NCI-H345 (cell line): ENCODE data around the gene POLA1.
"Not testable (repeated sequence)": the region's sequence is repeated elsewhere in the genome, so short reads cannot be mapped to it uniquely, and the experiment has no call there.

ENCODE experiments used
- DNase-seq: peaks from one replicate; lab custom pipeline; 2025; lab: John Stamatoyannopoulos, UW

Gene POLA1, protein sequence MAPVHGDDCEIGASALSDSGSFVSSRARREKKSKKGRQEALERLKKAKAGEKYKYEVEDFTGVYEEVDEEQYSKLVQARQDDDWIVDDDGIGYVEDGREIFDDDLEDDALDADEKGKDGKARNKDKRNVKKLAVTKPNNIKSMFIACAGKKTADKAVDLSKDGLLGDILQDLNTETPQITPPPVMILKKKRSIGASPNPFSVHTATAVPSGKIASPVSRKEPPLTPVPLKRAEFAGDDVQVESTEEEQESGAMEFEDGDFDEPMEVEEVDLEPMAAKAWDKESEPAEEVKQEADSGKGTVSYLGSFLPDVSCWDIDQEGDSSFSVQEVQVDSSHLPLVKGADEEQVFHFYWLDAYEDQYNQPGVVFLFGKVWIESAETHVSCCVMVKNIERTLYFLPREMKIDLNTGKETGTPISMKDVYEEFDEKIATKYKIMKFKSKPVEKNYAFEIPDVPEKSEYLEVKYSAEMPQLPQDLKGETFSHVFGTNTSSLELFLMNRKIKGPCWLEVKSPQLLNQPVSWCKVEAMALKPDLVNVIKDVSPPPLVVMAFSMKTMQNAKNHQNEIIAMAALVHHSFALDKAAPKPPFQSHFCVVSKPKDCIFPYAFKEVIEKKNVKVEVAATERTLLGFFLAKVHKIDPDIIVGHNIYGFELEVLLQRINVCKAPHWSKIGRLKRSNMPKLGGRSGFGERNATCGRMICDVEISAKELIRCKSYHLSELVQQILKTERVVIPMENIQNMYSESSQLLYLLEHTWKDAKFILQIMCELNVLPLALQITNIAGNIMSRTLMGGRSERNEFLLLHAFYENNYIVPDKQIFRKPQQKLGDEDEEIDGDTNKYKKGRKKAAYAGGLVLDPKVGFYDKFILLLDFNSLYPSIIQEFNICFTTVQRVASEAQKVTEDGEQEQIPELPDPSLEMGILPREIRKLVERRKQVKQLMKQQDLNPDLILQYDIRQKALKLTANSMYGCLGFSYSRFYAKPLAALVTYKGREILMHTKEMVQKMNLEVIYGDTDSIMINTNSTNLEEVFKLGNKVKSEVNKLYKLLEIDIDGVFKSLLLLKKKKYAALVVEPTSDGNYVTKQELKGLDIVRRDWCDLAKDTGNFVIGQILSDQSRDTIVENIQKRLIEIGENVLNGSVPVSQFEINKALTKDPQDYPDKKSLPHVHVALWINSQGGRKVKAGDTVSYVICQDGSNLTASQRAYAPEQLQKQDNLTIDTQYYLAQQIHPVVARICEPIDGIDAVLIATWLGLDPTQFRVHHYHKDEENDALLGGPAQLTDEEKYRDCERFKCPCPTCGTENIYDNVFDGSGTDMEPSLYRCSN (N-terminal part only)

DNA sequence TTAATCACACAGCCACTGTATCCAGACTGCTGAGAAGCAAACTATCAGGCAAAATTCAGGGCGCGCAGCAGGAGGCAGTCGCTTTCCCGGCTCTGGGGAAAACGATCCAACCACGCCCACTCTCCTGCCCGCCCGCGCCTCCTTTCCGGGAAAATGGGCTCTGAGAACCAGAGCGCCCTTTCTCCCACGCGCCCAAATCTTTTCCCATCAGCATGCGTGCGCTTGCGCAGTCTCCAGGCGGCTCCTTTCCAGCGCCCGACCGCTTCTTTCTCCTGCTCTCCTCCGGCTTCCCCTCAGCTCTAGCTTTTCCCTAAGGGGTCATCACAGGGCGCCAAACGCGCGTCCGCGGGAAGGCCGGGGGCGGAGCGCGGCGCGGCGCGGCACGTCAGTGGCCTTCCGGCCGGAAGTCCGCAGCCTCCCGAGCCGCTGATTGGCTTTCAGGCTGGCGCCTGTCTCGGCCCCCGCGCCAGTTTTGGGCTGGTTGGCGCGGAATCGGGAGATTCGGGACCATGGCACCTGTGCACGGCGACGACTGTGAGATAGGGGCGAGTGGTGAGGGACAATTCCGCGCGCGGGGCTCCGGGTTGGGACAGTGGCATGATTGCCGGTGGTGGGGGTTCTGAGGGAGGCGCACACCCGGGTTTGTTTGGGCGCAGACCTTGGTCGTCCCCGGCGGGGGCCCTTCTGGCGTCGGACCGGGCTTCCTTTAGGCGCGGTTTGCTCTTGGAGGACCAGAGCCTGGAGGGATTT is at the start of gene POLA1:
TSS of gene POLA1 (plus strand) at position 466 of the 750 bp plus-strand sequence. CDS start at position 510, 44 bp downstream.
- peak; percentile 97 for DNase-seq

DNA sequence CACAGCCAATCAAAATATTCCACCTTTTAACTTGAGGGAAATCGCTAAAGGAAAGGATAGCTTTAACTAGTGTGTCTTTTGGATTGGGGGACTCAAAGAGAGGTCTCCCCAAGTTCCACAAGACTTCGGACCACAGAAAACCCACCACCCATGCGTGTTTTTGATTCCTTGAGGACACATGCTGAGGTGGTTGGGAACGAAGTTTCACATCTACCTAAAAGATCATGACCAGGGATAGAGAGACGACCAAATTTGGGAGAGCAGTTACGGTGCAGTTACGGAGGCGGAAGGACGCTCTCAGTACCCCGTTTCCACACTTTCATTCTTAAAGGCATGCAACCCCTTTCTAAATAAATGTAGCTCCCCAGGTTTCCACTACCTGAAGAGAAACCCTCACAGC is 47.7 kb upstream of the POLA1 start:
- DNase-seq = no peak

DNA sequence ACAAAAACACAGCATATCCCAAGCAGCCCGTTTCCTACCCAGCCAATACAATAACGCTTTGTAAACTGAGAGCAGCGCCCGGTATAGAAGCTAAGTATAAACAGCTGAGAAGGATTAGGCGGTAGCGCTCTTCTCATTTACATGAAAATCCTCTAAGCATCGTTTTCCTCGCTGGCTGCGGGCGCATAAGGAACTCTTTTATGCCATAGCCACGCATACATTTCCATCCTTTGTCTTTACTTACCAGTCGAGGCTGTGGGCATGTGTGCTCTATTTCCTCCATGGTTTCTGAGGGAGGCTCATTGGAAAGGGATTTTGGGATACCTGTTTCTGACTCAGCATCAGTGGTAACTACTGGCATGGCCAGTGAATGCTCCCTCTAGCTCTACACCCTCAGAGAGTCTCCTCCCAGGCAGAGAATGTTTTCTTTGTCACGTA is 47.0 kb upstream of the POLA1 start:
- DNase-seq = peak; percentile 45

DNA sequence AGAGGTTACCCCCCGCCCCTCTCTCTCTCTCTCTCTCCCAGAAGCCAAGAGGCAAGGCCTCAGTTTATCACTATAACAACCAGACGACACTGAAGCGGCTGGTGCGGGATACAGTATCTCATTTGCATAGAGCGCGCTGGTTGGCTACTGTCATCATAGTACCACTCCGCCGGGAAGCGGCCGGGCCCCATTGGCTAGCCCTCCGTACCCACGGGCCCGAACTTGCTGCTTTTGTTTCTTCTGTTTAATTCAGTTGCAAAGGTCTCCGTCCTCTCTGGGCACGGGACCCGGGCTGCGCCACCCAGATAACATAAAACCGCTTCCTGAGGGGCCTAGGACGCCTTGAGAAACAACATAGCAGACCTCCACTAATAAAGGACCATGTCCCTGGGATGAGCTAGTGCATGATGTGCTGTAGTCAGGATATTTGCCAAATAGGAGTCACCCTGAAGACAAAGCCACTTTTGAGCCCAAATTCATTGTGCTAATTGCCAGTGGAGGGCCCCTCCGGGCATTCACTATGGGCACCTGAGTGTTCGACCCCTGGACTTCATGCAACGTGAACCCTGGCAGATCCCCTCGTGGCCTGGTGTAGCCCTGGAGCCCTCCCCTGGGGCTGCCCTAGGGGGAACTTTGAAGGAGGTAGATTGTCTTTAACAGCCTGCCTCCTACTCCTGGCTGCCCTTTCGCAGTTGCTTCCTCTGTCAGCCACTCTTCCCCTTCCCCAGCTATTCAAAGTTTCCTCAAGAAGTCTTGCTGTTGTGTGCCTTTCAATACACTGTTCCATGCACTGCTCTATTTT is 46.3 kb upstream of the POLA1 start, which contains the start of gene PCYT1B:
TSS of gene PCYT1B (minus strand) at position 91 of the 802 bp plus-strand sequence. CDS start 242 bp downstream, outside the sequence.
- peak; percentile 90 for DNase-seq

DNA sequence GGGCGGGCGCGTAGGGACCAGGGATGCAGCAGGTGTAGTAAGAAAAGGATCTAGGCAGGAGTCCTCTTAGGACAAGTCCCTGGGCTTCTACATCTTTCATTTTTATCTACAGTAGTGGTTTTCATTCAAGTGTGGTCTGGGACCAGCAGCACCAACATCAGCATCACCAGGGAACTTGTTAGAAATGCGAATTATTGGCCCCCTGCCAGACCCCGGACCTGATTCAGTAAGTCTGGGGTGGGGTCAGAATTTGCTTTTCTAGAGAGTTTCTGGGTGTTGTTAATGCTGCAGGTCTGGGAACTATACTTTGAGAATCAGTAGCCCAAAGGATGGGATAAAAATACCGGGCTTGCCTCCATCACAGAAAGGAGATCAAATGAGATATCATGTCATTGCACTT is 45.2 kb upstream of the POLA1 start:
- DNase-seq = no peak

DNA sequence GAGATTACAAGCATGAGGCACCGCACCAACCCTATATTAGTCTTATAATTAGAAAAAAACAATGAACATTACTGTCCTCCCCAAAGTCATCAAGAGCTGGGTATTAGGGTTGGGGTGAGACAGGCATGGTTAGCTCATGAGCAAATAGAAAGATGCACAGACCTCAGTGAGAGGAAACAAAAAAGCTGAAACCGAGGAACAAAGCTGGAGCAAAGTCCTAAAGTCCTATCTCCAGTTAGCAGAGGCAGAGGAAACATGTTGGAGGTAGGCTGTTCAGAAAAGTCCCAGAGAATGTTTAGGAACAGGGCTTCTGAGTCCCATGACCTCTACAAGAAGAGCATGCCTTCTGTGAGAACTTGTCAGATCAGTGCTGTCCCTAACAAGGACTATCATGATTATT is 41.9 kb upstream of the POLA1 start:
- no peak for DNase-seq

DNA sequence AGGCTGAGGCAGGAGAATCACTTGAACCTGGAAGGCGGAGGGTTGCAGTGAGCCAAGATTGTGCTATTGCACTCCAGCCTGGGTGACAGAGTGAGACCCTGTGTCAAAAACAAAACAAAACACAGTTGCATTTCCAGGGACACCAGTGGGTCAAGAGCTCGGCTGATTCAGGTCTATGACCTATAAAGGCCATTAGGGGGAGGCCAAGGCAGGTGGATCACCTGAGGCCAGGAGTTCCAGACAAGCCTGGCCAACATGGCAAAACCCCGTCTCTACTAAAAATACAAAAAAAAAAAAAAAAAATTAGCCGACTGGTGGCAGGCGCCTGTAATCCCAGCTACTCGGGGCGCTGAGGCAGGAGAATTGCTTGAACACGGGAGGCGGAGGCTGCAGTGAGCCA is 38.0 kb upstream of the POLA1 start:
- DNase-seq = not testable (repeated sequence)

DNA sequence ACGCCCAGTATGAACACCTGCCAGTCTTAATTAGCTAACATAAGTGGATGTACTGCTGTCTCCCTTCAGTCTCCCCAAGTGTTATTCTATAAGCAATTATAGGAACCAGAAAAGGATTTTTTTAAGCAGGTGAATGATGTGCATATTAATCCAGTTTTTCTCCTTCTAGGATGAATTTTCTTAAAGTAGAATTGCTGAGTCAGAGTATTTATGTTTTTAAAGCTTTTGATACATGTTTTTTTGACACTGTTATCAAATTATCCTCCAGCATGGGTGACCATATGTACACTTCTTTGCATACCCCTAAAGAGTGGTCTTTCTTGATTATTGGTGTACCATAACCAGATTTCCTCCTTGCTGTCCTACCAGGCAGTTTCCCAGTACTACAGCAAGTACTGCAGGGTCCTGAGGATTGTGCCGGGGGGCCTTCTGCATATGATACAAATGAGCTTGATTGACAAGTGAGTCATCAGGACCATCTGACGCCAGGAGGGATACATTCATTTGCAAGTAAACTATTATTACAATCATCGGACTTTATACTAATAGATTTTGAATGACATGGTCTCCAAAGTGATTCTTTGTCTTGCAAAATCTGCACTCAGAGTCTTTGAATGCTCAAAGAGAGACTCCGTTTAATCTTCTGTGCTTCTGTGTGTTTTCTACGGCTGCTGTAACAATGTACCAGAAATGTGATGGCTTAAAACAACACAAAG is 35.9 kb upstream of the POLA1 start:
- no peak for DNase-seq

DNA sequence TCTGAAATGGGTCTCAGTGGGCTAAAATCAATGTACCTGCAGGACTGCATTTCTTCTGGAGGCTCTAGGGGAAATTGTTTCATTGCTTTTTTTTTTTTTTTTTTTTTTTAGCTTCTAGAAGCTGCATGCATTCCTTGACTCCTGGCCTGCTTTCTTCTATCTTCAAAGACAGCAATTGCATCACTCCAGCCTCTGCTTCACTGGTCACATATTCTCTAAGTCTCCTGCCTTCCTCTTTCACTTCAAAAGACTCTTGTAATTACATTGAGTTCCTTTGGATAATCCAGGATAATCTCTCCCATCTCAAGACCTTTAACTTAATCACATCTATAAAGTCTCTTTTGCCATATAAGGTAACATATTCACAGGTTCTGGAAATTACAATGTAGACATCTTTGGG is 35.3 kb upstream of the POLA1 start:
- no peak for DNase-seq

DNA sequence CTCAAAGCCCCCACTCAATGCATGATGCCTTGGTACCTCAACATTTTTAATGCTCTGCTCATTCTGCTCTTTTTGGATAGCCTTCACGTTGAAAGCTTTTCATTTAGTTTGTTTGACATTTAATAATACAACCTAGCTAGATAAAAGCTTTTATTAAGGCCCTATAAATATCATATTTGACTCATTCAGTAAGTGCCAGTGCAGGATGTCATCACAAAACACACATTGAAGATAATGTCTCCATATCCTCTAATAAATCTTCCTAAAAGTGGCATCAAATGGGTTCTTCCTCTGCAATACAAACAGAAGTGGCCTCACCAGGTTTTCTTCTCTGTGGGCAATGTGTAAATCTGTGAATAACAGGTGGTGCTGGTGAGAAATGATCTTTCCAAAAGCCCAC is 34.6 kb upstream of the POLA1 start:
- no peak for DNase-seq

DNA sequence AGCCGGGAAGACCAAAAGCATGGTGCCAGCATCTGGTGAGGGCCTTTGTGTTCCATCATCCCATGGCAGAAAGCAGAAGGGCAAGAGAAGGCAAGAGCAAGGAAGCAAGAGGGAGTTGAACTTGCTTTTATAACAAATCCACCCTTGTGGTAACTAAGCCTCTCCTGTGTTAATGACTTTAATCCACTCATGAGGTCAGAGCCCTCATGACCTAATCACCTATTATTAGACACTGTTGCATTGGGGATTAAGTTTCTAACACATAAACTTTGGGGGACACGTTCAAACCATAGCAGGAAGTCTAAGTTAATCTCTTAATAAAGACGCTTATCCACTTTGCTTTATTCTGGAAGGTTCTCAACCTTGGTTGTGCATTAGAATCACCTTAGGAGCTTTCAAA is 34.1 kb upstream of the POLA1 start:
- no peak for DNase-seq

DNA sequence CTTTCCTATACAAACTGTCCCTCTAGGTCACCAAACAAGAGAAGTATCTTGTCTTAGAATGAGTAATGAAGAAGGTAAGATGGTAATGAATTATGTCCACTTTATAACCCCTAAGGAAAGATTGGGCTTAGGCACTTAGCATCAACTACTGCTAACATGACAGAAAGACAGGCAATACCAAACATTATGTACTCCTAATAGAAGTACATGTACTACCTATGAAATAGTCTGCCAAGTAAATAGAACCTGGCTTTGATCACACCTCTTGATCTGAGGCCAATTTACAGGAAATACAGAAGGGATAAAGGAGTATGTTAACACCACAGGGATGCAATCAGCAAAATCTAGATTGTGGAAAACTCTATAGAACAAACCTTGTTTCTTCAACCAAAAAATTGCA is 32.4 kb upstream of the POLA1 start:
- no peak for DNase-seq

DNA sequence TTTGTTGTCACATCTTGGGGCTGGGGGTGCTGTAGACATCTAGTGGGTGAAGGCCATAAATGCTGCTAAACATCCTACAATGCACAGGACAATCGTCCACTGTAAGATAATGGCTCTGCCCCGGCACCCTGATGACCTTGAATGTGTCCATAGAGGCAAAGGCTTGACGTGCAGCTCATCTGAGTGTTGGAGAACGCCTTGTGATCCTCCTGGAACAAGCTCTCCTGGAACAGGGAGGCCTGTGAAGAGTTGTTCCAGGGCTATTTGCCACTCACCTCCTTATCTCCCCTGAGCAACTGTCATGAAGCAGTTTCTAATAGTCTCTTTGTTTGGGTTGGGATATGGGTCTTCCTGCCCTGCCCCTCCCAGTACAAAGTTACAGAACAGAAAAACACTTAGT is 31.4 kb upstream of the POLA1 start:
- DNase-seq = no peak

DNA sequence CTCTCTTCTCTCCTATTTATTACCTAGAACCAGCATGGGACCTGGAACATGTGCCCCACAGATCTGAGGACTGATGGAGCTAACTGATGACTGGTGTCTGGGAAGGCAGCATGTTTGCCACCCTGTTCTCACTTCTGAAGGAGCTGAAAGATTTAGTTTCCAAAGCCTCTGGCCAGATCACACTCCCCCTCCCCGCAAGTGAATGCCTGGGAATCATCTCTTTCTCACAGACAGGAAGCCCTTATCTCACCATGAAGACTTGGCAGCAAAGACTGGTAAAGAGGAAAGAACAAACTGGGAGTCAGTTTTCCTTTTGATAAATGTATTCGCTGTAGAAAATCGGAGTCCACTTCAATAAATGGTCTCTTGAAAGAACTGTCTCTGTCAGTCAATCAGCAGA is 25.6 kb upstream of the POLA1 start:
- no peak for DNase-seq

DNA sequence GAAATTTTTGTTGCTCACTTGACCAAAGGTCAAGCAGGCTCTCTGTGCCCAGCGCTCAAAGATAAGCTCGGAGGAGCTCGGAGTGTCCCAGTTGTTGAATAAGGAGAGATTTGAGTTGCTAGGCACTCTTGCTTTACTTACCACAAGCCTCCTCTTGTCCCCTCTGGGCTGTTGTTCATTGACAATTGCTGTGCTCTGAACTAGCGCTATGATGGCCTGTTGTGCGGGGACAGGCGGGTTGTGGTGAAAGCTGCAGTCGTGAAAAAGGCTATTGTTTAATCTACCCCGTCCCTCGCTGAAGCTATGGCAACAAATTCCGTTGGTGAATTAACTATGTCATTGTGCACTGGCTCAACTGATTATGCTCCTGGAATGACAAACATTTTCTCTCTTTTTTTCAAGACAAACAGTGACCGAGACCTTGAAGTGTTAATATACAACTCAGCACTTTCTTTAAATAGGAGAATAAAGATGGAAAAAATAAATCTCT is 21.0 kb upstream of the POLA1 start:
- DNase-seq = no peak

DNA sequence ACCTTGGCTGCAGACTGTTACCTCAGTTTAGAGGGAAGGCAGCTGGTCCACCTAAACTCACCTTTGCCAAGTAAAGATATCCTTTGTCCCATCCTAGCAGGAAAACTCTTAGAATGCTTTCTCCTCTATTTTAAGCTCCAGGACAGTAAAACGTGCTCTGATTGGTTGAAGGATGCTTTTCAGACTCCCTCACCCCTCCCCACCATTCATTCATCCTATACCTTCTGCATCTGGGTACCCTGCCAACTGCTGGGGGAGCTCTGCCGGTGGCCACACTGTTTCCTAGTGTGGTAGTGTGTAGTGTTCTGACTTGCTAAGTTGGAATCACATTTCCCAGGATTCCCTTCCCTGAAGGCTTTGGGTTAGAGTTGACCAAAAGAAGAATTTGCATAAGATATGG is 20.3 kb upstream of the POLA1 start:
- DNase-seq = no peak

DNA sequence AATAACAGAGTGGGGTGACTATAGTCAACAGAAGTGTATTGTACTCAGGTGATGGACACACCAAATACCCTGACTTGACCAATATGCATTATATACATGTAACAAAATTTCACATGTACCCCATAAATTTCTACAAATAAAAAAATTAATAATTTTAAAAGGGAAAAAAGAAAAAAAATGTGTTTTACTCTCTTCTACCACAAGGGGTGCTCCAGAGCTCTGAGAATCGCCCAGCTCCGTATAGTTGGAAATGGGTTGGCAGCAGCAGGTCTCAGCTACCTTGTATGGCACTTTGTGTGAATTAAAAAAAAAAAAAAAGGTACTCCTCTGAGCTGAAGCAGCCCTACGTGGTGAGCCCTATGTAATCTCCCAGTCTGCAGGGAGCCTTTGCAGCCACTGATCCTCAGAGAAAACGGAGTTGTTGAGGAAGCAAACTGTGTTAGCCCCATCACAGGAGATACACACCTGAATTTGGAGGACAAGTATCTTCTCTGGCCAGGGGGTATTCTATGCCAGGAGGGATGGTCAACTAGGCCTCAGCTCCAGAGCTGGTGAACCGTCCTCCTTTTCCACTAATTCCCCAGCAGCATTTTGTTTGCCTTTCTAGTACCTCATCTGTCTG is 17.2 kb upstream of the POLA1 start:
- no peak for DNase-seq

DNA sequence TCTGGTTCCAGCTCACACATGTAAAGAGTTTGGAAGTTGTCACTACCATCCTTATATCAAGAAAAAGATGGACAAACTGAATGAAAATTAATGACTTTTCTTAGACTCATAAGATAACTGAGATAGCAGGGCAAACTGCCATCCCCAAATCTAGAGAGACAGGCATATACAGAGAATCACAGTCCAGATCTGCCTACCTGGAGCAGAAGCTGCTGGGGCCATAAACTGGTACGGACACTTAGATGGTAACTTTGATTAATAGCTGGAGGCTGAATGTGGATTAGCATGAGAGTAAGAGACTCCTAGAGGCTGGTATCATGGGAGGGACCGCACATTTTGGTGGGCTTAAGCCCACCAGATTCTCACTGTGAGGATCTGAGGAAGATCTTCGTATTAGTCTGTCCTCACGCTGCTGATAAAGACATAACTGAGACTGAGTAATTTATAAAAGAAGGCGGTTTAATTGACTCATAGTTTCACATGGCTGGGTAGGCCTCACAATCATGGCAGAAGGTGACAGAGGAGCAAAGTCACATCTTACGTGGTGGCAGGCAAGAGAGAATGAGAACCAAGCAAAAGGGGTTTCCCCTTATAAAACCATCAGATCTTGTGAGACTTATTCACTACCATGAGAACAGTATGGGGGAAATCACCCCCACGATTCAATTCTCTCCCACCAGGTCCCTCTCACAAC is 10.8 kb upstream of the POLA1 start:
- no peak for DNase-seq

DNA sequence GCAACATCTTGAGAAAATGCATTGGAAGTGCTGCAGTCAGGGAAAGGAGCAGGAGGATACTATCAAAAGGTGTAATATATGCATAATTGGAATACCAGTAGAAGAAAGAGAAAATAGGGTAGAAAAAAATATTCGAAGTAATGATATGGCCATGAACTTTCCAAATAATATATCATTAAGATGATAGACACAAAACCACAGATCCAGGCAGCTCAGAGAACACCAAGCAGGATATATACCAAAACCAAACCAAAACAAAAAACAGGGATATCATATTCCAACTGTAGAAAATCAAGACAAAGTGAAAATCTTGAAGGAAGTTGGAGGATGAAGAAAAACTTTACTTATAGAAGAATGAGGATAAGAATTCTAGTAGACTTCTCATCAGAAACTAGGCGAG is 9.7 kb upstream of the POLA1 start:
- DNase-seq = no peak
